Fibroblast of mammary gland (primary cell): ENCODE results near the gene DLX5.

ENCODE experiments used
- DNase-seq: peaks from one replicate; pipeline ENCODE4 v3.0.0-alpha.2; 2010; ENCODE audit warnings: low read depth
- H3K4me3 ChIP-seq: 2 replicates; pipeline ENCODE4 v1.5.1; 2011; ENCODE audit warnings: low read depth, mild to moderate bottlenecking, low read length, moderate library complexity; ENCODE audit not compliant: control insufficient read depth
- CTCF ChIP-seq: conservative IDR thresholded peaks from 2 replicates; pipeline ENCODE4 v1.5.1; 2011; ENCODE audit warnings: low read depth, low read length, inconsistent platforms; ENCODE audit not compliant: control insufficient read depth, insufficient read depth

DLX5 gene

GRCh38 chr7:96973986-96974385, 50.6 kb downstream of the DLX5 start:
- no peak for DNase-seq
- no peak for TF ChIP-seq CTCF
- no peak overlapping the region for H3K4me3 ChIP-seq

- H3K4me3 ChIP-seq: no peak overlapping the region
- no peak for TF ChIP-seq CTCF
- DNase-seq: no peak
Measured at GRCh38 chr7:96970739-96971138, 53.9 kb downstream of the DLX5 start.
